GM21529 (cell line): ENCODE data around the gene HOXA1.

Experiments used
- ATAC-seq: cut with Tn5 transposase; IDR thresholded peaks from one replicate; pipeline ENCODE4 v1.9.1; 2021; ENCODE audit not compliant: unreplicated experiment

The HOXA1 gene

DNA sequence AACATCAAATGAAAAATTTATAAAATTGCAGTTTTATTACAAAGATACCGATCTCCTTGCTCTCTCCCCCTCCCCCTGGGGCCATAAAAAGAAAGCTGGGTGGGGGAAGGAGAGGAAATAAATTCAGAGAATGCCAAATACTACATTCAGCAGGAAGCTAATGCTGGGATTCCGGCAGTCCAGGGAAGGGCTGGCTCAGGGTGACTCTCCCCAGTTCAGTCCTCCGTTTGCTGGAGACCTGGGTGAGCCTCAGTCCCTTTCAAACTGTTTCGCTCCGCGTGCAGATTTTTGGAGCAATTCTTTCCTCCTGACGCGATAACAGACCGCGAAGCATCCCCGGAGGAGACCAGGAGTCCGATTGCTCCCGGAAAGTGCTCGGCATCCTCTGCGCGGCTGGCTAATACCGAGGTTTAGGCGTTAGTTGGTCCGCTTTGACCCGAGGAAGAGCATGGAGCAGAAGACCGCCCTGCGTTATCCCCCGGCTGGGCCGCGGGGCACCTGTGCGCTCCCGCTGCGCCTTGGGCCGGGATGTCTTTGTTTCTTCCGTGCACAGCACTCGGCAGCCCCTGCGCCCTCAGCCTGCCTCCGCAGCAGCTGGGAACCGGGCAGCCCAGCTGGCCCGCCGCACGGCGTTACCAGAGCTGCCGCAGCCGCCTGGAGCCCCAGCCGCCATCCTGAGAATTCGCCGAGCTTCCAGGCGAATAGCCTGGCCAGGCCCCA lies 10.5 kb upstream of the HOXA1 start:
- ATAC-seq: no peak

DNA sequence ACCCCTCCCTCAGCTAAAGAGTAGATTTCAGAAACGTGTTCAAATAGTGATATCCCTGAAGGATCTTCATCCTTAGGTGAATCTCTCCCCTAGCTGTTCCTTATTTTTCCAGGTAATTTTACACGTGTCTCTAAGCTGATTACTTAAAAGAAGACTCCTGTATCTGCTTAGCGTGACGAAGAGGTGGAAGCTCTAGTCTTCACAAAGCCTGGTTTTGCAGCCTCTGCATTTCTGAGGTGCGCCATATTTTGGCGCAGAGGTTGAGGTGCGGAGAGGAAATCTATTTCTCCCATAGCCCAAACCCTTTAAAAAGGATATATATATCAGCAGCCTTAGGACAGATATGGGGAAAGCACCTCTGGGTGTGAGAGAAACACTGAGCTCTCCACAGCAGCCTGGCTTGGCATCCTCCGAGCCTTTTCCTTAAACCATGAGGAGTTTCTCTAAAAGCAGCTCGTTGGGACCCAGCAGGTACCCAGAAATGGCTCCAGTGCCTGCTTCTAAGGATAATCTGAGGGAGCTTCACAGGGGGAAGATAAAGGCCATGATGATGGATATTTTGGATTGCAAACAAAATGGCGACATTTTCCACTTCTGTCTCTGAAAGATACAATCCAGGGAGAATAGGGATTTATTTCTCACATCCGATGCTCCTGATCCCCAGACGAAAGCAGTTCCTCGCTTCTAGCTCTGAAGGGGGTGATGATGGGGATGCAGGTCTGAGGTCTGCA lies 9.7 kb upstream of the HOXA1 start:
- ATAC-seq: no peak

- ATAC-seq: no peak
Observed at GRCh38 chr7:27104341-27105058, 8.7 kb upstream of the HOXA1 start.

- no peak for ATAC-seq
Observed at GRCh38 chr7:27103489-27104226, 7.9 kb upstream of the HOXA1 start.

GRCh38 chr7:27102581-27103442 lies 7.0 kb upstream of the HOXA1 start, which contains the start of gene HOXA2:
HOXA2 (minus strand) TSS chr7:27102683; CDS start chr7:27102500, 183 bp downstream.
- ATAC-seq: no peak

- no peak for ATAC-seq
Observed at GRCh38 chr7:27101957-27102580, 6.3 kb upstream of the HOXA1 start.

DNA sequence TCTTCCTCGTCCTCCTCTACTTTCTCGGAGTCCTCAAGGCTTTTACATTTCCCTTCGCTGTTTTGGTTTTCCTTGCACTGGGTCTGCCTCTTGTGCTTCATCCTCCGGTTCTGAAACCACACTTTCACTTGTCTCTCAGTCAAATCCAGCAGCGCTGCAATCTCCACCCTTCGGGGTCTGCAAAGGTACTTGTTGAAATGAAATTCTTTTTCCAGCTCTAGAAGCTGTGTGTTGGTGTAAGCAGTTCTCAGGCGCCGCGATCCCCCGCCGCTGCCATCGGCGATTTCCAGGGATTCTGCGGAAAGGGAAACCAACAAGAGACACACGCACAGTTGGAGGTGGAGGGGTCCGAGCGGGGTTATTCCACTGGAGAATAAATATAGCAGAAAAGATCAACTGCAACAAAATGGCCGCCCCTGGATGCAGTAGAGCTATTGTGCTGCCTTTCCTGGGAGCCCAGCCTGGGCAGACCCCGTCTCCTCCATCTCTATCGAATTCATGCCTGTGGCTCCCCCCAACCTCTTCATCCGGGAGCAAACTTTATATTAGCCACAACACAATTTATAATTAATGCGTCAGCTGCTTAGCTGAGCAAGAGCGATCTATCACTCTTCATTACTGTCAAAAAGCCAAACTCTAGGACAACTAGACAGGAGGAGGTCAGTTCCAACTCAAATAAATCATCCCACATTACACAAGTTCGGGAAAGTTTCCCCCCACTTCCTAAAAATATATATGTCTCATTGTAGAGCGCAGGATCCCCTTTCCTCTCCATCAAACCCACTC lies 5.6 kb upstream of the HOXA1 start:
- ATAC-seq: no peak

GRCh38 chr7:27100694-27101170 lies 4.9 kb upstream of the HOXA1 start:
- ATAC-seq: no peak

DNA sequence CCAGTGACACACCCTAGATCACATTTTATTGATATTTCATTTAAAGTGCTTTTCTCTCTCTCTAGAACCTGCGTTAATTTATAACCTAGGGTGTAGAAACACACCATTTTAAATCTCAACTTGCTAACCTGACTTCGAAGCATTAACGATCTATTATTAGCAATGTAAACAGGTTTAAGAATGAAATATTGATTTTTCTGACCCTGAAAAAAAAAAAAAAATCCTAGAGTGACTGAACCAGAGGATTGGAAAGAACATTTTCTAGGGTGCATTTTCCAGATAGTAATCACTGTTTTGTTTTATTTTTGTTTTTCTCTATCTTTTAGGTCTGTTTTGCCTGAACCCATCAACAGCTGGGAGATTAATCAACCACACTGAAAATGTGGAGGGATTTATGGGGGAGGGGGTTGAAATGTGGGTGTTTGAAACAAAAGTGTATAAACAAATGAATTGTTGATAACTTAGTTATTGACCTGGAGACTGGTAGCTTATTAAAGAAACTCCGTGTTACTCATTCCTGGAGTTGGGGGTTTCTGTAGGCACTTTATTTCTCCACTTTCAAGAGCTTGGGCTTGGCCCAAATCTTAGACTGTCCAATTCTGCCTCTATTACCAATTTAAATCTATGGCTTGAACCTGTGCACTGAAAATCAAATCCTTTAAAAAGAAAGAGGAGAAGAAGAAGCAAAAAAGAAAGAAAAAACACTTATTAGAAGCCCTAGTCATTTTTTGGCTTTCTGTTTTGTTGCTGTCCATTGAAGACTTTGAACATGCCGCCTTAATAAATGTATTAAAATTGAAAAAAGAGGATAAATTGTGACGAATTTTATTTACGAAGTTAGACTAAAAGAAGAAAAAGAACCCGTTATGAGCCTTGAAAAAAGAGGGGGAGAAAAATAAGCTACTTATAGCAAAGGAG lies 3.9 kb upstream of the HOXA1 start:
- no peak for ATAC-seq

DNA sequence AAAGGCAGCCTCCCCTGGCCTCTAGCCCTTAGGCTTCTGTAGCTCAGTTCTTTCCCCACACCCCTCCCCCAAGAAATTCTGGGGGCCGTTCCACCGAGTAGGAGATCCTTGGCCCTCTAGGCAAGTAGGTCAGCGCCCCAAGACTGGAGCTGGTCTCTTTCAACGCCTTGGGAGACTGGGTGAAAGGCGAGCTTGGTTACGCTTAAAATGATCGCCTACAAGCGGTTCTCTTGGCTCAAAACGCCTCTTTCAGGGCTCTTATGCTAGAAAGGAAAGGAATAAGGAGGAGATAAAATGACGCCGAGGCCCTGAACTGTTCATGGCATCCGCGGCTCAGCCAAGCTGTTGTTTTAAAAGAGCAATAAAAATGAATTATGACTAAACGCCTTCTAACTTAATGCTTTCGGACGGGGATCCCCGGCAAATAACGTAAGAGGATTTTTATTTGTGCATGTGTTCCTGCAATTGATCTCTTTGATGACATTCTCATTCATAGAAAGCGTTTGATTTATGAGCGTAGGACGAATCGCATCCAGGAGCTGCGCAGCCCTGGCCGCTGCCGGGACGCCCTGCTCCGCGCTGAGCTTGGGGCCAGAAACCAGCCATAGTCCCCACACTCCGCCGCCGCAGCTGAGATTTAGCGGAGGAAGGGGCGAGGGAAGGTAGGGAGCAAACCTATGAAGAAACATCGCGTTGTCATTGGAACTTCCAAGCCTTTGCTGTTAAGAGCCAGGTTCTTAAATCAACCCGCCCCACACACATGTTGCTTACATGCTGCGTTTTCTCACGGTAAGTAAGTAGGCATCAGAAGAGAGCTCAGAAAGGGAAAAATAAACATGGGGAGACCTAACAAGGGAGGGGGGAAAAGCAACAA lies 3.0 kb upstream of the HOXA1 start:
- no peak for ATAC-seq

GRCh38 chr7:27097686-27098577 lies 2.1 kb upstream of the HOXA1 start:
- no peak for ATAC-seq

GRCh38 chr7:27096768-27097514 lies 1.1 kb upstream of the HOXA1 start:
- ATAC-seq: peak; percentile 11

- peak; percentile 6 for ATAC-seq
Observed at GRCh38 chr7:27095050-27095896, 527 bp downstream of the HOXA1 start.
